H1 (cell line): Measurements from ENCODE around the gene DNAJB8. TPM values are rescaled to one million over a fixed set of nuclear protein-coding genes. Genes with fewer than 3 reads are reported as not detected.

Experiments used
- CTCF ChIA-PET: fragments of 300-600 bp; sonication (Branson Sonifier 250); formaldehyde crosslinking; loops from one replicate; lab custom pipeline; 2021; ENCODE audit not compliant: partially characterized antibody; lab: Charles Lee
- POLR2A ChIA-PET: fragments of 300-600 bp; sonication (Branson Sonifier 250); formaldehyde crosslinking; loops from one replicate; lab custom pipeline; 2021; ENCODE audit warnings: inconsistent platforms; ENCODE audit not compliant: partially characterized antibody; lab: Charles Lee
- DNase-seq, 2 experiments: peaks; one replicate each; pipeline versions ENCODE4 v3.0.0 to v3.0.0-alpha.2; 2010 to 2022; ENCODE audit warnings: low spot score in 2 of 2, low read depth in 1 of 2, mixed read lengths in 1 of 2
- FAIRE-seq: peaks from 2 replicates; lab custom pipeline; 2011; peaks lifted over from hg19 to GRCh38; lab: Jason Lieb, UNC
- H2AFZ ChIP-seq: 2 replicates; pipeline ENCODE4 v1.8.1; 2012; ENCODE audit warnings: low read length, inconsistent platforms
- H2AK5ac ChIP-seq: 2 replicates; pipeline ENCODE4 v1.6.1; 2013; ENCODE audit warnings: low read depth, low read length
- H2BK120ac ChIP-seq: replicated peaks from 2 replicates; pipeline ENCODE3; 2013; ENCODE audit warnings: low read depth, low read length, inconsistent platforms
- H2BK12ac ChIP-seq: 2 replicates; pipeline ENCODE4 v1.6.1; 2013; ENCODE audit warnings: low read depth, low read length
- H2BK15ac ChIP-seq: 2 replicates; pipeline ENCODE4 v1.6.1; 2013; ENCODE audit warnings: low read length
- H2BK20ac ChIP-seq: 2 replicates; pipeline ENCODE4 v1.6.1; 2013; ENCODE audit warnings: low read length
- H2BK5ac ChIP-seq: 2 replicates; pipeline ENCODE4 v1.6.1; 2013; ENCODE audit warnings: low read depth, low read length
- H3K14ac ChIP-seq: 2 replicates; pipeline ENCODE4 v1.6.1; 2013; ENCODE audit warnings: inconsistent platforms; ENCODE audit not compliant: insufficient read length
- H3K18ac ChIP-seq: 2 replicates; pipeline ENCODE4 v1.6.1; 2013; ENCODE audit warnings: low read length; ENCODE audit errors: extremely low read depth
- H3K23ac ChIP-seq: 2 replicates; pipeline ENCODE4 v1.6.1; 2013; ENCODE audit warnings: inconsistent platforms; ENCODE audit not compliant: insufficient read length
- H3K23me2 ChIP-seq: 2 replicates; pipeline ENCODE4 v1.6.1; 2013; ENCODE audit warnings: low read depth, low read length
- H3K27ac ChIP-seq: 2 replicates; pipeline ENCODE4 v1.6.1; 2011; ENCODE audit warnings: low read depth, low read length, inconsistent platforms
- H3K27me3 ChIP-seq, 4 experiments: replicated peaks in 1 of 4; 1 replicate in 1 of 4; 2 replicates in 3 of 4; pipeline versions ENCODE4 v1.6.1 to v1.8.1; 2011 to 2013; ENCODE audit warnings: low read length in 3 of 4, mild to moderate bottlenecking in 3 of 4, inconsistent platforms in 2 of 4, mixed read lengths in 2 of 4, moderate library complexity in 1 of 4; ENCODE audit not compliant: control insufficient read depth in 3 of 4, insufficient read depth in 3 of 4; ENCODE audit errors: extremely low read depth in 1 of 4
- H3K36me3 ChIP-seq, 4 experiments: 2 replicates each; pipeline versions ENCODE4 v1.6.1 to v1.8.1; 2011 to 2013; ENCODE audit warnings: mild to moderate bottlenecking in 4 of 4, low read length in 3 of 4, moderate library complexity in 2 of 4, control low read depth in 1 of 4, inconsistent platforms in 1 of 4; ENCODE audit not compliant: insufficient read depth in 4 of 4, control insufficient read depth in 2 of 4
- H3K4ac ChIP-seq: replicated peaks from 2 replicates; pipeline ENCODE3; 2013; ENCODE audit warnings: low read length, low read depth, mixed read lengths, inconsistent platforms; ENCODE audit not compliant: insufficient read length
- H3K4me1 ChIP-seq, 4 experiments: replicated peaks in 1 of 4; 1 replicate in 1 of 4; 2 replicates in 3 of 4; pipeline versions ENCODE4 v1.6.1 to v1.8.1; 2011 to 2013; ENCODE audit warnings: low read length in 3 of 4, inconsistent platforms in 2 of 4, mixed read lengths in 1 of 4; ENCODE audit not compliant: insufficient read depth in 4 of 4, control insufficient read depth in 3 of 4
- H3K4me2 ChIP-seq, 2 experiments: 2 replicates each; pipeline versions ENCODE4 v1.6.1 to v1.8.1; 2011 to 2013; ENCODE audit warnings: low read depth in 2 of 2, low read length in 2 of 2, control low read depth in 1 of 2, inconsistent platforms in 1 of 2, mild to moderate bottlenecking in 1 of 2; ENCODE audit not compliant: insufficient read depth in 1 of 2
- H3K4me3 ChIP-seq, 4 experiments: fragments of 200-600, 300-600 bp in 1 of 4; sonication (generic), shearing (Covaris generic), sonication (Bioruptor Twin) in 1 of 4; 2 replicates each; pipeline versions ENCODE4 v1.5.1 to v1.8.1; 2011 to 2016; ENCODE audit warnings: low read length in 4 of 4, low read depth in 3 of 4, control low read depth in 2 of 4, inconsistent platforms in 2 of 4, mild to moderate bottlenecking in 2 of 4, mixed read lengths in 1 of 4, moderate library complexity in 1 of 4; ENCODE audit not compliant: insufficient read depth in 2 of 4; ENCODE audit errors: extremely low read depth in 1 of 4
- H3K56ac ChIP-seq: replicated peaks from 2 replicates; pipeline ENCODE3; 2013; ENCODE audit warnings: low read depth, mild to moderate bottlenecking, mixed read lengths, low read length, inconsistent platforms; ENCODE audit not compliant: insufficient read length
- H3K79me1 ChIP-seq: 2 replicates; pipeline ENCODE4 v1.6.1; 2013; ENCODE audit warnings: low read depth, low read length, control low read depth
- H3K79me2 ChIP-seq, 2 experiments: 2 replicates each; pipeline versions ENCODE4 v1.6.1 to v1.8.1; 2012 to 2013; ENCODE audit warnings: low read length in 2 of 2, mild to moderate bottlenecking in 2 of 2, inconsistent platforms in 1 of 2; ENCODE audit not compliant: insufficient read depth in 2 of 2, control insufficient read depth in 1 of 2
- H3K9ac ChIP-seq, 4 experiments: replicated peaks in 1 of 4; 1 replicate in 1 of 4; 2 replicates in 3 of 4; pipeline versions ENCODE4 v1.6.1 to v1.8.1; 2011 to 2013; ENCODE audit warnings: low read depth in 3 of 4, low read length in 3 of 4, control low read depth in 2 of 4, mild to moderate bottlenecking in 2 of 4, moderate library complexity in 2 of 4, inconsistent platforms in 1 of 4; ENCODE audit errors: extremely low read depth in 1 of 4
- H3K9me3 ChIP-seq, 2 experiments: 2 replicates each; pipeline versions ENCODE4 v1.6.1 to v1.8.1; 2012 to 2013; ENCODE audit warnings: mild to moderate bottlenecking in 2 of 2, moderate library complexity in 2 of 2, control low read depth in 1 of 2, inconsistent platforms in 1 of 2, low read depth in 1 of 2, low read length in 1 of 2, mixed read lengths in 1 of 2; ENCODE audit not compliant: insufficient read depth in 2 of 2
- H4K20me1 ChIP-seq, 2 experiments: replicated peaks in 1 of 2; 2 replicates each; pipeline versions ENCODE3 to v1.8.1; 2011 to 2013; ENCODE audit warnings: inconsistent platforms in 2 of 2, low read length in 2 of 2, mild to moderate bottlenecking in 1 of 2; ENCODE audit not compliant: insufficient read depth in 2 of 2, control insufficient read depth in 1 of 2
- H4K5ac ChIP-seq: 2 replicates; pipeline ENCODE4 v1.6.1; 2013; ENCODE audit warnings: low read length, low read depth, mixed read lengths, inconsistent platforms; ENCODE audit not compliant: insufficient read length
- H4K8ac ChIP-seq: 2 replicates; pipeline ENCODE4 v1.8.0; 2013; ENCODE audit warnings: mild to moderate bottlenecking, moderate library complexity, low read length, inconsistent platforms; ENCODE audit not compliant: insufficient read depth; ENCODE audit errors: extremely low read depth
- H4K91ac ChIP-seq: replicated peaks from 2 replicates; pipeline ENCODE3; 2013; ENCODE audit warnings: low read length, mixed read lengths, inconsistent platforms; ENCODE audit not compliant: insufficient read length
- BCL11A ChIP-seq, 2 experiments: IDR thresholded peaks; one replicate each; pipeline ENCODE4 v1.6.1; 2011; ENCODE audit warnings: low read depth in 2 of 2, low read length in 2 of 2, mild to moderate bottlenecking in 2 of 2
- CTBP2 ChIP-seq: IDR thresholded peaks from 2 replicates; pipeline ENCODE4 v1.7.0; 2011; ENCODE audit warnings: borderline replicate concordance, mild to moderate bottlenecking, moderate library complexity, mixed read lengths, low read length; ENCODE audit not compliant: insufficient read depth, insufficient read length
- EZH2 ChIP-seq: fragments of 200-600 bp; sonication (generic); IDR thresholded peaks from 2 replicates; pipeline ENCODE4 v1.7.1; 2012; ENCODE audit warnings: low read depth, mild to moderate bottlenecking, moderate library complexity, low read length, inconsistent platforms; ENCODE audit not compliant: severe bottlenecking
- MAFK ChIP-seq: IDR thresholded peaks from 2 replicates; pipeline ENCODE4 v1.6.1; 2012; ENCODE audit warnings: low read depth, mild to moderate bottlenecking, improper control_type of control experiment, low read length
- NANOG ChIP-seq: IDR thresholded peaks from 2 replicates; pipeline ENCODE4 v1.6.1; 2011; ENCODE audit warnings: low read length, low read depth, mild to moderate bottlenecking, inconsistent platforms; ENCODE audit not compliant: insufficient read depth, poor library complexity, severe bottlenecking
- POLR2AphosphoS5 ChIP-seq: IDR thresholded peaks from 2 replicates; pipeline ENCODE4 v1.6.1; 2011; ENCODE audit warnings: low read depth, low read length
- RAD21 ChIP-seq, 2 experiments: IDR thresholded peaks in 1 of 2; conservative IDR thresholded peaks in 1 of 2; 2 replicates each; pipeline ENCODE4 v1.6.1; 2011; ENCODE audit warnings: low read depth in 2 of 2, low read length in 2 of 2, improper control_type of control experiment in 1 of 2, inconsistent platforms in 1 of 2, mild to moderate bottlenecking in 1 of 2, moderate library complexity in 1 of 2
- SP2 ChIP-seq: IDR thresholded peaks from 2 replicates; pipeline ENCODE4 v1.6.1; 2012; ENCODE audit warnings: mild to moderate bottlenecking, low read length, inconsistent platforms
- SUZ12 ChIP-seq: fragments of 200-600 bp; sonication (generic); IDR thresholded peaks from 2 replicates; pipeline ENCODE4 v1.6.1; 2012; ENCODE audit warnings: mild to moderate bottlenecking, inconsistent platforms, low read length, moderate library complexity, mixed read lengths
- TBP ChIP-seq: IDR thresholded peaks from 2 replicates; pipeline ENCODE4 v1.6.1; 2011; ENCODE audit warnings: low read depth, low read length, improper control_type of control experiment
- TEAD4 ChIP-seq: IDR thresholded peaks from 2 replicates; pipeline ENCODE4 v1.6.1; 2012; ENCODE audit warnings: low read depth, low read length, inconsistent platforms, mixed read lengths
- ZNF274 ChIP-seq: IDR thresholded peaks from 2 replicates; pipeline ENCODE4 v1.7.0; 2012; ENCODE audit warnings: low read length, borderline replicate concordance; ENCODE audit errors: extremely low read depth
- whole genome bisulfite sequencing, 2 experiments: shearing (Covaris generic) in 1 of 2; methylation state at CpG; one replicate each; pipeline versions ENCODE4 v1.1.6 to v1.1.7; 2013 to 2015; ENCODE audit warnings: low lambda C conversion rate in 2 of 2, mixed read lengths in 2 of 2, inconsistent platforms in 1 of 2, low coverage in 1 of 2, missing lambda C conversion rate in 1 of 2; ENCODE audit not compliant: insufficient replicate concordance in 2 of 2, insufficient coverage in 1 of 2, insufficient read length in 1 of 2; ENCODE audit errors: extremely low coverage in 1 of 2, missing lambda C conversion rate in 1 of 2; 5-methylcytosine and 5-hydroxymethylcytosine counted together
- polyA plus RNA-seq, 7 experiments: library from polyadenylated mRNA; depleted of rRNA in 3 of 7; stranded (reverse) in 5 of 7; unstranded in 2 of 7; fragments of >200 nt in 5 of 7; fragments of 200-250 nt in 2 of 7; gene quantifications; 1 replicate in 5 of 7; 2 replicates in 1 of 7; 4 replicates in 1 of 7; pipeline versions ENCODE4 v1.2.1 to v1.2.3, GENCODE V29; 2011 to 2013; ENCODE audit warnings: missing spikeins in 2 of 7, mixed read lengths in 2 of 7
- total RNA-seq: library from RNA; stranded (reverse); fragmentation: NEBNext Ultra II Directional; extraction: Animal tissue kit (Norgen Biotek cat#: 25700); gene quantifications from 2 replicates; pipeline ENCODE4 v1.2.1, GENCODE V29; 2021

DNAJB8 gene
- total and polyA plus RNA-seq, 2 of the 8 experiments (the other 6 are each of a cell fraction or from before 2014, with no cell fraction given) = not detected

DNA sequence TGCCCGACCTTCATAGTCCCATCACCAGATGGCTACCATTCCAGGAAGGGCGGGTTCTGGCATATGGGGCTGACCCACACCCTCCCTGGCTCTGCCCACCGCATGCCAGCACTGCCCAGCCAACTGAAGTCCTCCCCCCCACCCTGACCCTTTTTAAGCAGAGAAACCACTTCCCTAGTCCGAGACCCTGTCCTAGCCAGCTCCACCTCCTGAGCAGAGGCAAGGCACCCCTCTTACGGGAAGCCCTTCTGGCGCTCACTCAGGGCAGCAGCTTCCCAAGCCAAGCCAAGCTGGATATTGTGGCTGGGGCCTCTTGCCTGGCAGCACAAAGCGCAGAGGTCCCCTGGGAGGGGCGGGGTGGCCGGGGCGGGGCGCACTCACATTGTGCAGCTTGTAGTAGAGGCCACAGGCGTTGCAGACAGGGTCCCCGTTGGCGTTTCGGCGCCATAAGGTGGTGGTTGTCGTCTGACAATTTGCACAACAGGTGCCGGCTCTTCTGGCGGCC lies 14.8 kb upstream of the DNAJB8 start:
- Histone ChIP-seq H3K4me3 (peak overlapping the region in 1 of 4 experiments; percentile 48; a peak in 2 of 8 replicates), H3K79me2 (no peaks in the 10 kb centered on the region), H3K56ac (no peak overlapping the region), H3K9me3 (0 out of 4 replicates have a peak, but pooled peaks cover 0 to 3% of the 10 kb centered on the region in 2 experiments), H2AFZ (no peak overlapping the region), H3K27ac (no peak overlapping the region), H3K18ac (no peak overlapping the region), H2BK15ac (0 out of 2 replicates have a peak overlapping the region, but pooled peaks have one; percentile 65), H3K4me1 (peaks cover 8 to 53% (median 40%) of the 10 kb centered on the region in 4 experiments), H4K91ac (no peak overlapping the region), H3K27me3 (peaks cover 86 to 100% (median 98%) of the 10 kb centered on the region in 4 experiments), H2BK20ac (no peak overlapping the region), H3K79me1 (no peaks in the 10 kb centered on the region), H4K5ac (no peak overlapping the region), H3K4ac (no peak overlapping the region), H3K36me3 (no peaks in the 10 kb centered on the region; a peak in 1 of 8 replicates), H2AK5ac (no peak overlapping the region), H3K4me2 (peak overlapping the region; percentile 43 to 63), H4K20me1 (peaks cover 16 to 20% of the 10 kb centered on the region in 2 experiments), H3K9ac (no peak overlapping the region), H3K23ac (no peak overlapping the region), H2BK12ac (no peak overlapping the region), H3K14ac (no peak overlapping the region), H3K23me2 (peaks cover 3% of the 10 kb centered on the region; the same call in 1 of the 2 replicates), H2BK120ac (no peak overlapping the region), H4K8ac (no peak overlapping the region), H2BK5ac (no peak overlapping the region)
- FAIRE-seq (no peak), DNase-seq (no peak)
- CTCF ChIA-PET = interaction anchor here (0.9 to 7.9 kb wide), 15 partner anchors 8 to 61 kb away, joined by 3 to 42 read pairs (median 9); partner anchors contain the start of gene GATA2
- WGBS, 2 experiments = 13% methylated on average over 12 of the region's 19 CpGs; no CpG with 5 or more reads in 1 of the 2 experiments
- POLR2A ChIA-PET = interaction anchor here (0.8 to 3.5 kb wide), 4 partner anchors 9 to 49 kb away, joined by 3 to 13 read pairs (median 9); partner anchors contain the start of gene GATA2
- TF ChIP-seq TEAD4 (no peak), NANOG (no peak), CTBP2 (no peak), ZNF274 (no peak), RAD21 (IDR thresholded peaks at IDR 0.05 in 1 of 2, conservative IDR thresholded peaks at IDR 0.05 in 1 of 2; ENCODE audit: low read depth in 2 of 2, low read length in 2 of 2) (no peak), BCL11A (IDR thresholded peaks at IDR 0.05; ENCODE audit: low read depth in 2 of 2, low read length in 2 of 2) (no peak), MAFK (no peak), TBP (no peak), POLR2AphosphoS5 (no peak), SUZ12 (peak; percentile 17), SP2 (no peak), EZH2 (peak; percentile 10)
